Measurements from ENCODE around the gene SNPH. TPM values are rescaled to one million over a fixed set of nuclear protein-coding genes. Genes with fewer than 3 reads are reported as not detected.
"Not testable (repeated sequence)": the region's sequence is repeated elsewhere in the genome, so short reads cannot be mapped to it uniquely, and the experiment has no call there.

SNPH gene
- total and polyA plus RNA-seq, 8 donors: 1.1 to 4.3 (median 2.5) TPM

DNA sequence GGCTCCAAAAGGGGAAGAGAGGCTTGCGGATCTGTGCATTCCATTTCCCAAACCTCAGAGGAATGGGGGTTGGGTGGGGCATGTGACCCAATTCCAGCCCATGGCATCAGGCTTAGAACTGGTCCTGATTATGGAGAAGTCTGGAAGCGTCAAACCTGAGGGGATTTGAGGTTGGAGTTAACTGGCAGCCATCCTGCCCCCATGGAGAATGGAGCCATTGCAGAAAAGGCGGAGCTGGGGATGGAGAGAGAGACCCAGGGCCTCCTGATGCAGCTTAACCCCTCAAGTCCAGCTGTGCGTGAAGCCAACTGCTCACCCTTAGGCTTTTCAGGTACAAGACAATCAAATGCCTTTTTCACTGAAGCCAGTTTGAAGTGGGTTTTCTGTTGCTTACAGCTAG is 72.7 kb downstream of the SNPH start:
- FAIRE-seq (no peak), DNase-seq (peak in 1 of 6 donors; percentile 4), ATAC-seq (no peak)
- 89 to 97% methylated on average over 4 of the region's 4 CpGs for WGBS, 2 donors
- TF ChIP-seq, protein P1, sequence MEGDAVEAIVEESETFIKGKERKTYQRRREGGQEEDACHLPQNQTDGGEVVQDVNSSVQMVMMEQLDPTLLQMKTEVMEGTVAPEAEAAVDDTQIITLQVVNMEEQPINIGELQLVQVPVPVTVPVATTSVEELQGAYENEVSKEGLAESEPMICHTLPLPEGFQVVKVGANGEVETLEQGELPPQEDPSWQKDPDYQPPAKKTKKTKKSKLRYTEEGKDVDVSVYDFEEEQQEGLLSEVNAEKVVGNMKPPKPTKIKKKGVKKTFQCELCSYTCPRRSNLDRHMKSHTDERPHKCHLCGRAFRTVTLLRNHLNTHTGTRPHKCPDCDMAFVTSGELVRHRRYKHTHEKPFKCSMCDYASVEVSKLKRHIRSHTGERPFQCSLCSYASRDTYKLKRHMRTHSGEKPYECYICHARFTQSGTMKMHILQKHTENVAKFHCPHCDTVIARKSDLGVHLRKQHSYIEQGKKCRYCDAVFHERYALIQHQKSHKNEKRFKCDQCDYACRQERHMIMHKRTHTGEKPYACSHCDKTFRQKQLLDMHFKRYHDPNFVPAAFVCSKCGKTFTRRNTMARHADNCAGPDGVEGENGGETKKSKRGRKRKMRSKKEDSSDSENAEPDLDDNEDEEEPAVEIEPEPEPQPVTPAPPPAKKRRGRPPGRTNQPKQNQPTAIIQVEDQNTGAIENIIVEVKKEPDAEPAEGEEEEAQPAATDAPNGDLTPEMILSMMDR (IDR thresholded peaks at IDR 0.05): no peak
- peaks cover 0 to under 1% (median 0%) of the 10 kb centered on the region in 3 donors for H3K36me3 ChIP-seq
- H3K9me3 ChIP-seq: no peaks in the 10 kb centered on the region
- no peaks in the 10 kb centered on the region for H3K27me3 ChIP-seq
- intact Hi-C loops (cut with DNase I): loop anchor here in 1 of 3 donors (10.0 kb wide), 1 partner anchor 46 kb away; no protein-coding TSS in a partner anchor
- H3K4me1 ChIP-seq: peaks cover 0 to 7% (median 3%) of the 10 kb centered on the region in 3 donors
- no peak overlapping the region for H3K4me3 ChIP-seq
- H3K27ac ChIP-seq: no peak overlapping the region

- ATAC-seq (peak in 3 of 4 donors; percentile 16 to 69 (median 50)), FAIRE-seq (no peak), DNase-seq (peak in 1 of 6 donors; percentile 45)
- TF ChIP-seq, protein P1 (IDR thresholded peaks at IDR 0.05): no peak
- 85 to 91% methylated on average over 5 of the region's 5 CpGs for WGBS, 2 donors
- Histone ChIP-seq H3K9me3 (no peaks in the 10 kb centered on the region), H3K27me3 (no peaks in the 10 kb centered on the region), H3K4me3 (no peak overlapping the region), H3K27ac (no peak overlapping the region), H3K36me3 (peaks cover 0 to 2% (median 0%) of the 10 kb centered on the region in 3 donors), H3K4me1 (peaks cover 0 to 6% (median under 1%) of the 10 kb centered on the region in 3 donors)
- intact Hi-C loops (cut with DNase I): no loop called here
Observed at GRCh38 chr20:1341561-1342265, 75.6 kb downstream of the SNPH start.

- H3K4me1 ChIP-seq; FAIRE-seq; intact Hi-C loops (cut with DNase I); H3K36me3 ChIP-seq; H3K27ac ChIP-seq; ATAC-seq; H3K9me3 ChIP-seq; H3K27me3 ChIP-seq; H3K4me3 ChIP-seq; DNase-seq: not testable (repeated sequence)
- 89 to 91% methylated on average over 8 of the region's 8 CpGs for WGBS, 2 donors
Observed at GRCh38 chr20:1343446-1344124, 77.5 kb downstream of the SNPH start.

DNA sequence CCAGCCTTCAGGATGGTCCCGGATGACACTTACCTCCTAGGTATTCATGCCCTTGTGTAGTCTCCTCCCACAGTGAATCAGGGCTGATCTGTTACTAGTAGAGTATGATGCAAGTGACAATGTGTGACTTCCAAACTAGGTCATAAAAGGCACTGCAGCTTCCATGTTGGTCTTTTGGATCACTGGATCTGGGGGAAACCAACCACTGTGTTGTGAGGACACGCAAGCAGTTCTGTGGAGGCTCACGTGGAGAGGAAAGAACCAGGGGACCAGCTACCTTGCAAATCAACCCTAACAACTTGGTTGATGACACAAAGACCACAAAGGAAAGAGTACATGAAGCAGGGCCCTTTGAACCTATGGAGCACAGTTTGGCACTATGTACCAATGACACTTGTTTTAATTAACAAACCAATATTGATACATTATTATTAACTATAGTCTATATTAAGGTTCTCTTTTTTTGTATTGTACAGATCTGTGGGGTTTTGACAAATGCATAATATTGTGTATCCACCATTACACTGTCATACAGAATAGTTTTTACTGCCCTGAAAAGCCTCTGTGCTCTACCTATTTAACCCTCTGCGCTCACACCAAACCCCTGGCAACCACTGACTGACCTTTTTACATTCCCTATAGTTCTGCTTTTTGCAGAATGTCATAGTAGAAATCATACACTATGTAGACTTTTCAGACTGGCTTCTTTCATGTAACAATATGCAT is 79.1 kb downstream of the SNPH start:
- H3K4me3 ChIP-seq: no peak overlapping the region
- no peak overlapping the region for H3K27ac ChIP-seq
- intact Hi-C loops (cut with DNase I): no loop called here
- no peaks in the 10 kb centered on the region for H3K9me3 ChIP-seq
- DNase-seq (no peak), FAIRE-seq (no peak), ATAC-seq (no peak)
- 84 to 96% methylated on average over 4 of the region's 4 CpGs for WGBS, 2 donors
- TF ChIP-seq, protein P1 (IDR thresholded peaks at IDR 0.05): no peak
- peaks cover 0 to 2% (median 0%) of the 10 kb centered on the region in 3 donors for H3K36me3 ChIP-seq
- no peaks in the 10 kb centered on the region for H3K27me3 ChIP-seq
- H3K4me1 ChIP-seq: no peaks in the 10 kb centered on the region

DNA sequence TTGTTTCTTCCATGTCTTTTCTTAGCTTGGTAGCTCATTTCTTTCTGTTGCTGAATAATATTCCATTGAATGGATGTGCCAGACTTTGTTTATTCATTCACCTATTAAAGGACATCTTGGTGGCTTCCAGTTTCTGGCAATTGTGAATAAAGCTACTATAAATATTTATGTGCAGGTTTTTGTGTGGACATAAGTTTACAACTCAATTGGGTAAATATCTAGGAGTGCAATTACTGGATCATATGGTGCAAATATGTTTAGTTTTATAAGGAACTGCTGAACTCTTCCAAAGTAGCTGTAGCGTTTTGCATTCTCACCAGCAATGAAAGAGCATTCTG is 79.6 kb downstream of the SNPH start:
- no peaks in the 10 kb centered on the region for H3K9me3 ChIP-seq
- ATAC-seq (no peak), DNase-seq (no peak), FAIRE-seq (no peak)
- H3K36me3 ChIP-seq: peaks cover 0 to 2% (median 0%) of the 10 kb centered on the region in 3 donors
- no peak overlapping the region for H3K27ac ChIP-seq
- no peaks in the 10 kb centered on the region for H3K27me3 ChIP-seq
- intact Hi-C loops (cut with DNase I): no loop called here
- H3K4me1 ChIP-seq: no peaks in the 10 kb centered on the region
- 97 to 100% methylated on average over 1 of the region's 1 CpG for WGBS, 2 donors
- no peak overlapping the region for H3K4me3 ChIP-seq
- TF ChIP-seq, protein P1 (IDR thresholded peaks at IDR 0.05): no peak
